Keratinocyte (primary cell): Measurements from ENCODE around the gene LENG9.

Experiments used
- EZH2 ChIP-seq: IDR thresholded peaks from one replicate; pipeline ENCODE4 v1.6.1; 2012; ENCODE audit warnings: inconsistent platforms, mild to moderate bottlenecking, low read length, moderate library complexity
- TF ChIP-seq, protein P1 (sequence below), 3 experiments: IDR thresholded peaks in 1 of 3; conservative IDR thresholded peaks in 1 of 3; optimal IDR thresholded peaks in 1 of 3; 2 replicates in 2 of 3; 3 replicates in 1 of 3; pipeline versions ENCODE3 to v1.5.1; 2011; ENCODE audit warnings: low read length in 3 of 3, mild to moderate bottlenecking in 3 of 3, moderate library complexity in 2 of 3, control low read depth in 1 of 3, inconsistent platforms in 1 of 3; ENCODE audit not compliant: insufficient read depth in 2 of 3; ENCODE audit errors: extremely low read depth in 1 of 3

DNA sequence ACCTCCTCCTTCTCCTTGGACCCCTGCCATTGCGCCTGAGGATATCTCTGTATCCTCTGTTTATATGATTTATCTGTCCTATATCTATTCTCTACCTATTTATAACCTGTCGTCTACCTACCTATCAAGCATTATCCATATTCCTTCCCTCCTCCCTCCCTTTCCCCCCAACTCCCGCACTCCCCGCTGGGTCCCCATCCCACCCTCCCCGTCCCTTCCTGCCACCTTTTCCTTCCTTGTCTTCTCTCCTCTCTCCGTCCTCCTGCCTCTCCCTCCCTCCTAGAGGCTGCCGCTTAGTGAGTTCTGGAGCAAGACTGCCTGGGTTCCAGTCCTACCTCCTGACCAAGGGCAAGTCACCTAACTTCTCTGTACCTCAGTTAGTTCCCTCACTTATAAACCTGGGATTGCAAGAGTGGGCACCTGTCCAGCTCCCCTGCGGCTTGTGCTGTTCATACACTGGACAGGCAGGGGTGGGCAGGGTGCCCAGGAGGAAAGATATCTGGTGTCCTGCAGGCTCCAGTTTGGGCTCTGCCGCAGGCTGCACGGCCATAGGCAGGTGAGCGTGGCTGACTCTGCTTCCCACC lies 32.2 kb downstream of the LENG9 start:
- TF ChIP-seq, protein P1, sequence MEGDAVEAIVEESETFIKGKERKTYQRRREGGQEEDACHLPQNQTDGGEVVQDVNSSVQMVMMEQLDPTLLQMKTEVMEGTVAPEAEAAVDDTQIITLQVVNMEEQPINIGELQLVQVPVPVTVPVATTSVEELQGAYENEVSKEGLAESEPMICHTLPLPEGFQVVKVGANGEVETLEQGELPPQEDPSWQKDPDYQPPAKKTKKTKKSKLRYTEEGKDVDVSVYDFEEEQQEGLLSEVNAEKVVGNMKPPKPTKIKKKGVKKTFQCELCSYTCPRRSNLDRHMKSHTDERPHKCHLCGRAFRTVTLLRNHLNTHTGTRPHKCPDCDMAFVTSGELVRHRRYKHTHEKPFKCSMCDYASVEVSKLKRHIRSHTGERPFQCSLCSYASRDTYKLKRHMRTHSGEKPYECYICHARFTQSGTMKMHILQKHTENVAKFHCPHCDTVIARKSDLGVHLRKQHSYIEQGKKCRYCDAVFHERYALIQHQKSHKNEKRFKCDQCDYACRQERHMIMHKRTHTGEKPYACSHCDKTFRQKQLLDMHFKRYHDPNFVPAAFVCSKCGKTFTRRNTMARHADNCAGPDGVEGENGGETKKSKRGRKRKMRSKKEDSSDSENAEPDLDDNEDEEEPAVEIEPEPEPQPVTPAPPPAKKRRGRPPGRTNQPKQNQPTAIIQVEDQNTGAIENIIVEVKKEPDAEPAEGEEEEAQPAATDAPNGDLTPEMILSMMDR (optimal IDR thresholded peaks at IDR 0.05 in 1 of 3, IDR thresholded peaks at IDR 0.05 in 1 of 3, conservative IDR thresholded peaks at IDR 0.05 in 1 of 3; ENCODE audit: extremely low read depth in 1 of 3, insufficient read depth in 2 of 3, low read length in 3 of 3) = no peak
- no peak for TF ChIP-seq EZH2
